ENCODE data around the gene SCARF2. TPM values are rescaled to one million over a fixed set of nuclear protein-coding genes. Genes with fewer than 3 reads are reported as not detected.

The SCARF2 gene
- total RNA-seq, 1 experiment from 2014 or later = 10.8 TPM

GRCh38 chr22:20414450-20414849 is 23.2 kb downstream of the SCARF2 start:
- Histone ChIP-seq H4K5ac (ENCODE audit: insufficient read length, low read depth, low read length) (no peak overlapping the region), H3K9ac (ENCODE audit: extremely low read depth, insufficient read length, low read length) (no peak overlapping the region), H3K23ac (ENCODE audit: insufficient read length, low read depth, low read length) (no peak overlapping the region), H3K23me2 (ENCODE audit: insufficient read length, low read depth, low read length, poor library complexity, severe bottlenecking) (peaks cover 4% of the 10 kb centered on the region), H3K4me2 (ENCODE audit: insufficient read depth, insufficient read length, low read length) (no peak overlapping the region), H3K4me1 (ENCODE audit: insufficient read depth, low read length) (no peaks in the 10 kb centered on the region), H3K79me2 (ENCODE audit: insufficient read depth, low read length) (no peaks in the 10 kb centered on the region), H2BK15ac (ENCODE audit: low read depth, low read length) (no peak overlapping the region), H3K9me3 (ENCODE audit: control insufficient read depth, low read depth, low read length) (no peaks in the 10 kb centered on the region), H3K27ac (ENCODE audit: insufficient read length, low read depth, low read length) (no peak overlapping the region), H3K56ac (ENCODE audit: insufficient read length, low read depth, low read length) (no peak overlapping the region), H3K79me1 (ENCODE audit: insufficient read depth, low read depth, low read length, poor library complexity, severe bottlenecking) (no peaks in the 10 kb centered on the region), H2AK5ac (ENCODE audit: insufficient read length, low read length) (no peak overlapping the region), H2BK12ac (ENCODE audit: insufficient read length, low read depth, low read length) (no peak overlapping the region), H3K27me3 (ENCODE audit: insufficient read depth, low read length) (no peaks in the 10 kb centered on the region), H3T11ph (ENCODE audit: low read length) (no peak overlapping the region), H3K4ac (ENCODE audit: low read depth, low read length) (no peak overlapping the region), H4K20me1 (ENCODE audit: control insufficient read depth, insufficient read depth, insufficient read length) (no peaks in the 10 kb centered on the region), H4K8ac (replicated peaks; ENCODE audit: insufficient read length, low read depth, low read length) (no peak overlapping the region), H3K18ac (ENCODE audit: insufficient read length, low read depth, low read length) (no peak overlapping the region), H2BK20ac (ENCODE audit: low read depth, low read length, poor library complexity, severe bottlenecking) (no peak overlapping the region), H2BK5ac (ENCODE audit: insufficient read length, low read length) (no peak overlapping the region), H2BK120ac (ENCODE audit: low read depth, low read length, poor library complexity, severe bottlenecking) (no peak overlapping the region), H3K14ac (ENCODE audit: insufficient read depth, low read length) (no peak overlapping the region), H4K91ac (ENCODE audit: insufficient read length, low read depth, low read length) (no peak overlapping the region), H2AFZ (ENCODE audit: low read length) (no peak overlapping the region)
- TF ChIP-seq CTCF (conservative IDR thresholded peaks at IDR 0.05) = no peak
- Mint-ChIP-seq H3K27me3 (ENCODE audit: low read depth) (peaks cover 14% of the 10 kb centered on the region), H3K36me3 (ENCODE audit: insufficient read depth in 1 of 3, low read depth in 3 of 3) (no peaks in the 10 kb centered on the region), H3K9me3 (no peaks in the 10 kb centered on the region), H3K27ac (no peak overlapping the region), H3K4me1 (peaks cover 0 to 7% of the 10 kb centered on the region in 2 experiments; a peak in 1 of 4 replicates), H3K4me3 (no peak overlapping the region)
- no peak for DNase-seq
- WGBS (ENCODE audit: extremely low coverage, insufficient read length, low lambda C conversion rate) = no CpG with 5 or more reads among the region's 3 CpGs
